Mesenchymal stem cell (in vitro differentiated cells and primary cell): ENCODE results near the gene MRPS34.

Source experiments
- DNase-seq: peaks from one replicate; pipeline ENCODE4 v3.0.0-alpha.2; 2013
- H2AFZ ChIP-seq: one replicate; pipeline ENCODE4 v1.6.1; 2013; ENCODE audit warnings: low read depth, mild to moderate bottlenecking, control low read depth, inconsistent platforms, low read length, moderate library complexity
- H2AK5ac ChIP-seq: 2 replicates; pipeline ENCODE4 v1.6.1; 2013; ENCODE audit warnings: low read length, moderate library complexity, mild to moderate bottlenecking, inconsistent platforms; ENCODE audit not compliant: severe bottlenecking
- H2BK120ac ChIP-seq: one replicate; pipeline ENCODE4 v1.6.1; 2013; ENCODE audit warnings: low read depth, mild to moderate bottlenecking, inconsistent platforms, low read length, moderate library complexity
- H2BK12ac ChIP-seq, 2 experiments: one replicate each; pipeline ENCODE4 v1.6.1; 2013; ENCODE audit warnings: inconsistent platforms in 2 of 2, low read length in 2 of 2, mild to moderate bottlenecking in 2 of 2, moderate library complexity in 2 of 2, control low read depth in 1 of 2
- H2BK15ac ChIP-seq: one replicate; pipeline ENCODE4 v1.6.1; 2013; ENCODE audit warnings: mild to moderate bottlenecking, low read depth, inconsistent platforms; ENCODE audit not compliant: poor library complexity, severe bottlenecking
- H2BK5ac ChIP-seq: 2 replicates; pipeline ENCODE4 v1.6.1; 2013; ENCODE audit warnings: low read depth, mild to moderate bottlenecking, low read length, control low read depth, inconsistent platforms; ENCODE audit not compliant: poor library complexity, severe bottlenecking
- H3K14ac ChIP-seq, 2 experiments: one replicate each; pipeline ENCODE4 v1.6.1; 2013; ENCODE audit warnings: inconsistent platforms in 2 of 2, low read length in 2 of 2, control low read depth in 1 of 2, mild to moderate bottlenecking in 1 of 2, moderate library complexity in 1 of 2
- H3K18ac ChIP-seq, 2 experiments: one replicate each; pipeline ENCODE4 v1.6.1; 2013; ENCODE audit warnings: inconsistent platforms in 2 of 2, low read length in 2 of 2, control low read depth in 1 of 2, low read depth in 1 of 2, mild to moderate bottlenecking in 1 of 2
- H3K23ac ChIP-seq, 2 experiments: one replicate each; pipeline ENCODE4 v1.6.1; 2013; ENCODE audit warnings: inconsistent platforms in 2 of 2, low read length in 2 of 2, mild to moderate bottlenecking in 2 of 2, moderate library complexity in 2 of 2, control low read depth in 1 of 2
- H3K27ac ChIP-seq: 2 replicates; pipeline ENCODE4 v1.5.1; 2013; ENCODE audit warnings: mild to moderate bottlenecking, moderate library complexity, low read length, control low read depth, inconsistent platforms; ENCODE audit not compliant: poor library complexity, severe bottlenecking
- H3K27me3 ChIP-seq, 2 experiments: 2 replicates each; pipeline versions ENCODE4 v1.6.1 to v1.7.0; 2013; ENCODE audit warnings: low read length in 2 of 2, mild to moderate bottlenecking in 2 of 2, moderate library complexity in 2 of 2, control low read depth in 1 of 2, inconsistent platforms in 1 of 2; ENCODE audit not compliant: control insufficient read depth in 1 of 2, insufficient read depth in 1 of 2
- H3K36me3 ChIP-seq, 2 experiments: 2 replicates each; pipeline versions ENCODE4 v1.6.1 to v1.7.0; 2013; ENCODE audit warnings: low read length in 2 of 2, control low read depth in 1 of 2, inconsistent platforms in 1 of 2, low read depth in 1 of 2, mild to moderate bottlenecking in 1 of 2; ENCODE audit not compliant: insufficient read depth in 2 of 2, control insufficient read depth in 1 of 2
- H3K4ac ChIP-seq, 2 experiments: one replicate each; pipeline ENCODE4 v1.6.1; 2013; ENCODE audit warnings: inconsistent platforms in 2 of 2, low read length in 2 of 2, mild to moderate bottlenecking in 2 of 2, moderate library complexity in 2 of 2, control low read depth in 1 of 2, low read depth in 1 of 2
- H3K4me1 ChIP-seq: 2 replicates; pipeline ENCODE4 v1.6.1; 2013; ENCODE audit warnings: low read depth, low read length, control low read depth; ENCODE audit not compliant: control insufficient read depth, insufficient read depth
- H3K4me2 ChIP-seq: 2 replicates; pipeline ENCODE4 v1.6.1; 2013; ENCODE audit warnings: low read length, mild to moderate bottlenecking, inconsistent platforms; ENCODE audit not compliant: poor library complexity, severe bottlenecking
- H3K4me3 ChIP-seq, 2 experiments: 2 replicates each; pipeline versions ENCODE4 v1.5.1 to v1.7.0; 2013; ENCODE audit warnings: low read length in 2 of 2, mild to moderate bottlenecking in 2 of 2, control low read depth in 1 of 2, low read depth in 1 of 2; ENCODE audit not compliant: insufficient read depth in 1 of 2
- H3K79me1 ChIP-seq: replicated peaks from 2 replicates; pipeline ENCODE4 v1.6.1; 2013; ENCODE audit warnings: mild to moderate bottlenecking, control low read depth, low read length, inconsistent platforms; ENCODE audit not compliant: poor library complexity, severe bottlenecking
- H3K9ac ChIP-seq: 2 replicates; pipeline ENCODE4 v1.7.0; 2013; ENCODE audit warnings: mild to moderate bottlenecking, low read length, moderate library complexity
- H3K9me3 ChIP-seq: 2 replicates; pipeline ENCODE4 v1.7.0; 2013; ENCODE audit warnings: mild to moderate bottlenecking, low read length; ENCODE audit not compliant: control insufficient read depth
- H4K8ac ChIP-seq: one replicate; pipeline ENCODE4 v1.6.1; 2013; ENCODE audit warnings: inconsistent platforms, mild to moderate bottlenecking, low read length, moderate library complexity
- H4K91ac ChIP-seq: one replicate; pipeline ENCODE4 v1.6.1; 2013; ENCODE audit warnings: mild to moderate bottlenecking, low read length, inconsistent platforms
- WGBS: methylation state at CpG from one replicate; pipeline ENCODE4 v1.1.7; 2013; ENCODE audit warnings: mixed read lengths; 5-methylcytosine and 5-hydroxymethylcytosine counted together

MRPS34 gene

GRCh38 chr16:1820096-1820945 is 47.4 kb upstream of the MRPS34 start:
- H2BK120ac ChIP-seq = no peak overlapping the region
- no peak overlapping the region for H2BK12ac ChIP-seq
- WGBS = 94% methylated on average over 25 of the region's 25 CpGs

GRCh38 chr16:1819611-1820010 is 46.7 kb upstream of the MRPS34 start:
- no peak overlapping the region for H2BK120ac ChIP-seq
- no peak overlapping the region for H3K27ac ChIP-seq
- no peak overlapping the region for H3K4me2 ChIP-seq
- no peak for DNase-seq
- H3K18ac ChIP-seq = no peak overlapping the region
- H3K4me3 ChIP-seq = no peak overlapping the region
- peaks cover 39% of the 10 kb centered on the region for H3K79me1 ChIP-seq
- no peak overlapping the region for H2AFZ ChIP-seq
- 96% methylated on average over 15 of the region's 15 CpGs for WGBS
- no peaks in the 10 kb centered on the region for H3K9me3 ChIP-seq
- no peak overlapping the region for H3K14ac ChIP-seq
- H3K9ac ChIP-seq = no peak overlapping the region
- H2BK5ac ChIP-seq = no peak overlapping the region
- no peak overlapping the region for H4K8ac ChIP-seq
- H2BK12ac ChIP-seq = no peak overlapping the region
- peaks cover 3% of the 10 kb centered on the region for H3K4me1 ChIP-seq
- no peak overlapping the region for H2BK15ac ChIP-seq
- H3K27me3 ChIP-seq = no peaks in the 10 kb centered on the region
- H3K36me3 ChIP-seq = peaks cover 37 to 72% of the 10 kb centered on the region in 2 experiments
- no peak overlapping the region for H3K4ac ChIP-seq
- H2AK5ac ChIP-seq = no peak overlapping the region
- H3K23ac ChIP-seq = no peak overlapping the region
- no peak overlapping the region for H4K91ac ChIP-seq

More at GRCh38 chr16:1820096-1820945, 47.4 kb upstream of the MRPS34 start:
- DNase-seq = no peak
- peaks cover 41% of the 10 kb centered on the region for H3K79me1 ChIP-seq
- H4K8ac ChIP-seq = no peak overlapping the region
- H3K23ac ChIP-seq = no peak overlapping the region
- H3K4me3 ChIP-seq = no peak overlapping the region
- H2BK5ac ChIP-seq = no peak overlapping the region
- no peak overlapping the region for H2BK15ac ChIP-seq
- no peak overlapping the region for H3K18ac ChIP-seq
- H2AK5ac ChIP-seq = no peak overlapping the region
- H3K9ac ChIP-seq = no peak overlapping the region
- H3K27me3 ChIP-seq = no peaks in the 10 kb centered on the region
- no peak overlapping the region for H3K4me2 ChIP-seq
- peaks cover 6% of the 10 kb centered on the region for H3K4me1 ChIP-seq
- no peak overlapping the region for H3K14ac ChIP-seq
- H3K4ac ChIP-seq = no peak overlapping the region
- H3K27ac ChIP-seq = no peak overlapping the region
- no peak overlapping the region for H2AFZ ChIP-seq
- no peaks in the 10 kb centered on the region for H3K9me3 ChIP-seq
- H4K91ac ChIP-seq = no peak overlapping the region
- peaks cover 32 to 71% of the 10 kb centered on the region in 2 experiments for H3K36me3 ChIP-seq

GRCh38 chr16:1818873-1819525 is 46.1 kb upstream of the MRPS34 start:
- WGBS = 97% methylated on average over 35 of the region's 35 CpGs
- no peak overlapping the region for H2BK120ac ChIP-seq

DNA sequence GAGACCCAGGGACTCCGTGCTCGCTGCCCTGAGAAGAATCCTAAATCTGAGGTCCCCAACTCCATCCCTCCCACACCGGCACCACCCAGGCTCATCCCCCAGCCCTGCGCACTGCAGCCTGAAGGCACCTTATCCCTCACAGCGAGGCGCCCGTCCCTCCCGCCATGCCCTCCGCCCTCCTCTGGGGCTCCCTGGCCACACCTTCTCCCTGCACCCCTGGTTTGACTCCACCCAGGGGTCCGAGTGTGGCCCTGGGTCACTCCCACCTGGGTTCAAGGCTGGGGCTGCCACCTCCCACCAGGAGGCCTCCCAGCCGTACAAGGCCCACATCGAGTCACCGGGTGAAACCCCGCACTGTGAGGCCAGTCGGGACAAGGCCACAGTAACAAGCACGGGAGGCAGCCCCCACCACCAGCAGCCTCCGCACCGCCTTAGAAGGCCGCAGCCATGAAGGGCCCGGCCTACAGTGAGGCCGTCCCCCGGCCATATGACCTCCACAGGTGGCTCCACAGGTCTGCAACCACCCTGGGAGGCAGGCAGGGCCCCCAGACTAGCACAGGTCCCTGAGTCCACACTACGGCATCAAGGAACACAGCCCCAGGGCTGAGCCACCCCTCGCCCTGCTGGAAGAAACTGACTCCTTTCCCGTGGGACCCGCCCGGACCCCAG is 45.4 kb upstream of the MRPS34 start:
- H3K18ac ChIP-seq = no peak overlapping the region
- no peak overlapping the region for H2BK15ac ChIP-seq
- no peak overlapping the region for H3K14ac ChIP-seq
- no peaks in the 10 kb centered on the region for H3K9me3 ChIP-seq
- H4K8ac ChIP-seq = no peak overlapping the region
- H3K23ac ChIP-seq = no peak overlapping the region
- H3K79me1 ChIP-seq = peaks cover 39% of the 10 kb centered on the region
- H3K4me3 ChIP-seq = no peak overlapping the region
- H3K27me3 ChIP-seq = no peaks in the 10 kb centered on the region
- no peak overlapping the region for H2BK120ac ChIP-seq
- H2AK5ac ChIP-seq = no peak overlapping the region
- H3K4me2 ChIP-seq = no peak overlapping the region
- no peak overlapping the region for H4K91ac ChIP-seq
- no peak overlapping the region for H2AFZ ChIP-seq
- no peak overlapping the region for H3K4ac ChIP-seq
- H3K9ac ChIP-seq = no peak overlapping the region
- no peak overlapping the region for H2BK12ac ChIP-seq
- no peak overlapping the region for H2BK5ac ChIP-seq
- no peaks in the 10 kb centered on the region for H3K4me1 ChIP-seq
- no peak overlapping the region for H3K27ac ChIP-seq
- H3K36me3 ChIP-seq = peaks cover 44 to 75% of the 10 kb centered on the region in 2 experiments
- no peak for DNase-seq
- WGBS = 96% methylated on average over 27 of the region's 27 CpGs

More at GRCh38 chr16:1818873-1819525, 46.1 kb upstream of the MRPS34 start:
- Histone ChIP-seq H3K36me3 (peaks cover 38 to 72% of the 10 kb centered on the region in 2 experiments), H4K8ac (no peak overlapping the region), H2BK12ac (no peak overlapping the region), H3K27ac (no peak overlapping the region), H3K23ac (no peak overlapping the region), H3K4ac (no peak overlapping the region), H3K27me3 (no peaks in the 10 kb centered on the region), H2BK5ac (no peak overlapping the region), H2AFZ (no peak overlapping the region), H3K14ac (no peak overlapping the region), H3K9ac (no peak overlapping the region), H3K4me2 (no peak overlapping the region), H3K18ac (no peak overlapping the region), H3K4me3 (no peak overlapping the region), H3K4me1 (peaks cover 3% of the 10 kb centered on the region), H3K9me3 (no peaks in the 10 kb centered on the region), H2BK15ac (no peak overlapping the region), H2AK5ac (no peak overlapping the region), H3K79me1 (peaks cover 39% of the 10 kb centered on the region), H4K91ac (no peak overlapping the region)
- no peak for DNase-seq
